Right atrium auricular region (tissue), 2 donors: ENCODE measurements around the gene PCNX1. TPM values are rescaled to one million over a fixed set of nuclear protein-coding genes. Genes with fewer than 3 reads are reported as not detected.
"Not testable (repeated sequence)": the region's sequence is repeated elsewhere in the genome, so short reads cannot be mapped to it uniquely, and the experiment has no call there.

ENCODE experiments used
- DNase-seq: peaks from one replicate; pipeline ENCODE4 v3.0.0-alpha.2; 2019; ENCODE audit warnings: low spot score
- H3K27ac ChIP-seq, 2 donors: fragments of 200-600 bp; sonication (generic); 1 replicate in 1 of 2; 2 replicates in 1 of 2; pipeline ENCODE4 v1.5.1; 2016 to 2019
- H3K27me3 ChIP-seq, 2 donors: fragments of 200-600 bp; sonication (generic); one replicate each; pipeline versions ENCODE4 v1.5.1 to v1.6.0; 2017 to 2019
- H3K36me3 ChIP-seq: fragments of 200-600 bp; sonication (generic); one replicate; pipeline ENCODE4 v1.5.1; 2016
- H3K4me1 ChIP-seq, 2 donors: fragments of 200-600 bp; sonication (generic); one replicate each; pipeline versions ENCODE4 v1.5.1 to v1.6.0; 2017 to 2019
- H3K4me3 ChIP-seq, 2 donors: fragments of 200-600 bp; sonication (generic); 1 replicate in 1 of 2; 2 replicates in 1 of 2; pipeline ENCODE4 v1.5.1; 2017 to 2019; ENCODE audit warnings: mild to moderate bottlenecking in 1 of 2, moderate library complexity in 1 of 2
- H3K9me3 ChIP-seq, 2 donors: fragments of 200-600 bp; sonication (generic); one replicate each; pipeline ENCODE4 v1.5.1; 2019
- CTCF ChIP-seq, 2 donors: fragments of 200-600 bp; sonication (generic); IDR thresholded peaks; one replicate each; pipeline ENCODE4 v1.5.1; 2019; ENCODE audit warnings: antibody characterized with exemption in 2 of 2
- total RNA-seq, 2 donors: library from RNA; depleted of rRNA; stranded (reverse); fragments of >200 nt; gene quantifications; one replicate each; pipeline ENCODE4 v1.1.0, GENCODE V29; 2016

The PCNX1 gene
- total RNA-seq, 2 donors from 2014 or later: 36.4 to 39.2 TPM

- H3K27ac ChIP-seq: no peak overlapping the region
- H3K36me3 ChIP-seq: peaks cover 5% of the 10 kb centered on the region
- no peak for DNase-seq
- no peak overlapping the region for H3K4me3 ChIP-seq
- no peaks in the 10 kb centered on the region for H3K4me1 ChIP-seq
- peak in 1 of 2 donors; percentile 33 for TF ChIP-seq CTCF (IDR thresholded peaks at IDR 0.05)
- no peaks in the 10 kb centered on the region for H3K9me3 ChIP-seq
- H3K27me3 ChIP-seq: no peaks in the 10 kb centered on the region
Measured at GRCh38 chr14:71011479-71011878, 104.2 kb downstream of the PCNX1 start.

- Histone ChIP-seq H3K36me3 (peaks cover 5% of the 10 kb centered on the region), H3K4me1 (no peaks in the 10 kb centered on the region), H3K27me3 (no peaks in the 10 kb centered on the region), H3K27ac (no peak overlapping the region), H3K9me3 (no peaks in the 10 kb centered on the region), H3K4me3 (no peak overlapping the region)
- no peak for TF ChIP-seq CTCF (IDR thresholded peaks at IDR 0.05)
- DNase-seq: no peak
Measured at GRCh38 chr14:71012888-71013287, 105.6 kb downstream of the PCNX1 start.

DNA sequence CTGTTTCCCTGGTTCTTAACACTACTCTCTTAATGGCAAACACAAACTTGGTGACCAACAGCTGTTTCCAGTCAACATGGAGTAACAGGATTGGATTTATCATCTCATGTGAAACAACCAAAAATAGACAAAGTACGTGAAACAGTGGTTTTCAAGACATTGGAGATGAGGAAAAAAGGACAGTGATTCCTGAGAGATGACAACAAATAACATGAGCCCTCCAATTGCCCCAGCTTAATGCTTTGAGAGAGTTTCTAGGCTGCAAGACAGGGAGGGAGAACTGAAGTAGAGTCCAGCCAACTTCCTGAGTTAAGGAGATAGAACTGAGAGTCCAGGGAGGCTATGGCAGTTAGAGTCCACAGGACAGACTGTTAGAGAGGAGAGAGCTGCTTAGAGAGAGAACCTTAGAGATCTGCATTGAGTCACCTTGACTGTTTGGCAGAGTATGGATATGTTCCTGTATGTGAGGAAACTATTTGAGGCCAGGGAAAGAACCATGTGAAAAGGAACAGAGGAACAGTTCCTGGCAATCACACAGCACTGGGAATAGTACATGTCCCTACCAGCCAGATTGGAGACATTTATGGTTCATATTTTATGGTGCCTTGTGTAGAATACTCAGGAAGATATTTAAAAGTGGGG is 106.4 kb downstream of the PCNX1 start:
- Histone ChIP-seq H3K9me3 (no peaks in the 10 kb centered on the region), H3K27me3 (no peaks in the 10 kb centered on the region), H3K4me1 (no peaks in the 10 kb centered on the region), H3K36me3 (peaks cover 5% of the 10 kb centered on the region), H3K4me3 (no peak overlapping the region), H3K27ac (no peak overlapping the region)
- no peak for DNase-seq
- no peak for TF ChIP-seq CTCF (IDR thresholded peaks at IDR 0.05)

DNA sequence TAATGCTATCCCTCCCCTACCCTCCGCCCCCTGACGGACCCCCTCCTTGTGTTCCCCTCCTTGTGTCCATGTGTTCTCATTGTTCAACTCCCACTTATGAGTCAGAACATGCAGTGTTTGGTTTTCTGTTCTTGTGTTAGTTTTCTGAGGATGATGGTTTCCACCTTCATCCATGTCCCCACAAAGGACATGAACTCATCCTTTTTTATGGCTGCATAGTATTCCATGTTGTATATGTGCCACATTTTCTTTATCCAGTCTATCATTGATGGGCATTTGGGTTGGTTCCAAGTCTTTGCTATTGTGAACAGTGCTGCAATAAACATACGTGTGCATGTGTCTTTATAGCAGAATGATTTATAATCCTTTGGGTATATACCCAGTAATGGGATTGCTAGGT is 112.7 kb downstream of the PCNX1 start:
- peaks cover 13% of the 10 kb centered on the region for H3K36me3 ChIP-seq
- H3K27ac ChIP-seq, H3K27me3 ChIP-seq: not testable (repeated sequence)

DNA sequence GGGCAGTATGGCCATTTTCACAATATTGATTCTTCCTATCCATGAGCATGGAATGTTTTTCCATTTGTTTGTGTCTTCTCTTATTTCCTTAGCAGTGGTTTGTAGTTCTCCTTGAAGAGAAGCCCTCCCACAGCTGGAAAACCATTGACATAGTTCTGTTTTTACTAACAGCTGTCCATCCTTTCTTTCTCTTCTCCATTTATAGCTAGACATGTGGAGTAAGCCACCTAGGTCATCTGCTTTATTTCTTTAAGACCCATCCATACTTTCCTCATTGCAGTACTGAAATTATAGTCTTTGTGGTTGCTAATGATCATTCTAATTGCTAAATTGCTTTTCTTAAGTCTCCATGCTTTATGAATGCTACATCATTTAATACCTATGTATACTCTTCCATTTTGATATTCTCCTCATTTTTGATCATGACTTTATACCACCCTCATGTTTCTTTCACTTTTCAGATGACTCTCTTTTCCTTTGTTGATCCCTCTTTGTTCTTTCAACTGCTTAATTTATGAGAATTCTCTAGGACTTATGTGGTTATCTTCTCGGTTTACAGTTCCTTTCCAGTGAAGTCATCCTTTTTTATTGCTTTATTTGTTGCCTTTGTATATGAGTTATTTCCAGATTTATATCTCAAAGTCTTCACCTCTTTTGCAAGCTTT is 114.2 kb downstream of the PCNX1 start:
- Histone ChIP-seq H3K4me3 (no peak overlapping the region), H3K4me1 (no peaks in the 10 kb centered on the region), H3K27ac (no peak overlapping the region), H3K36me3 (peaks cover 13% of the 10 kb centered on the region), H3K27me3 (no peaks in the 10 kb centered on the region), H3K9me3 (peaks cover 0 to 3% of the 10 kb centered on the region in 2 donors)
- no peak for TF ChIP-seq CTCF (IDR thresholded peaks at IDR 0.05)
- DNase-seq: no peak

More for the DNA sequence above, 112.7 kb downstream of the PCNX1 start:
- not testable (repeated sequence) for H3K4me1 ChIP-seq, DNase-seq, H3K4me3 ChIP-seq, H3K9me3 ChIP-seq

DNA sequence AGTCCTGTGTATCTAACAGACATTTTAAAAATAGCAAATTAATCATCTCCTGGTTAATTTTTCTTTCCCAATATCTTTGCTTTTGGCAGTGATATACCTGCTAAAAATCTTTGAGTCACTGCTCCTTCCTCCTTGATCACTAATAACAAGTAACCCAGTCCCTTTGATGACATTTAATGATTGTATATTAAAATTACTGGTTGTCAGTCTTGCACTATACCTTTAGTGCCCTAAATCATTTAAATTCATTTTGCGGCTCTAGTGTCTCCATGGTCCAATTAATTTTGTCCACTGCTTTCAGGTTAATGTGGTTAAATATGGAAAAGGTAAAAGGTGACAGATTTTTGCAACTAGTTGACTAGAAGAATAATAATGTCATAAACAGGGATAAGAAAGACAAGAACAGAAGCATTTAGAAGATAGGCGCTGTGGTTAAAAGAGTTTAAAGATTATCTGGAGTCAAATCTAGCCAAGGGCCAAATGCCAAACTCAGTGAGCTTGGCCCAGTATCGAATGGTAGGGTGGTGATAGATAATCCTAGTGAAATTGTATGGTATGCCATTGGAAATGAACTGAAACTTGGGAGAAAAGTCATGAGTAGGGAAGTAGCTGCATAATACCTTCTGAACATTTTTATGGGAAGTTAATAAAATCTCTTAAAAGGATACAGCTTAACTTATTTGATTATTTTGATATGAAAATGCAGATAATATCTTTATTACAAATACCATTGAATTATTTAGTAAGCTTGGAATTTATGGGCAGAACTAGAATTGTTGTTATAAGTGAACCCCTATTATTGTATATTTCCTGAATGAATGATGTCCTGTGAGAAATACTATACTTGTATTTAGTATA is 115.0 kb downstream of the PCNX1 start:
- DNase-seq: no peak
- no peaks in the 10 kb centered on the region for H3K27me3 ChIP-seq
- H3K9me3 ChIP-seq: peaks cover 0 to 3% of the 10 kb centered on the region in 2 donors
- peaks cover 19% of the 10 kb centered on the region for H3K36me3 ChIP-seq
- no peak for TF ChIP-seq CTCF (IDR thresholded peaks at IDR 0.05)
- no peak overlapping the region for H3K27ac ChIP-seq
- H3K4me1 ChIP-seq: no peaks in the 10 kb centered on the region
- H3K4me3 ChIP-seq: no peak overlapping the region
